ENCODE measurements around the gene TDP1. TPM values are rescaled to one million over a fixed set of nuclear protein-coding genes. Genes with fewer than 3 reads are reported as not detected.

The TDP1 gene
- total and polyA plus RNA-seq, 7 donors: 1.7 to 13.1 (median 4.4) TPM

- DNase-seq (no peak), ATAC-seq (peak; percentile 19 to 60 (median 36))
- 0 to 2% (median 1%) methylated on average over 20 of the region's 20 CpGs for WGBS, 3 donors
- H3K36me3 ChIP-seq (ENCODE audit: insufficient read depth in 1 of 2, low read depth in 1 of 2): peaks cover 0 to 13% of the 10 kb centered on the region in 2 donors
- H3K4me1 ChIP-seq: peaks cover 20% of the 10 kb centered on the region
- H3K4me3 ChIP-seq: peak overlapping the region; percentile 91
- H3K27ac ChIP-seq: peak overlapping the region; percentile 95
- intact Hi-C loops (cut with DNase I): loop anchor here in 1 of 2 donors (10.0 kb wide), 1 partner anchor 1400 kb away; the partner anchor contains the start of gene PTPN21
- H3K9me3 ChIP-seq: no peaks in the 10 kb centered on the region
- TF ChIP-seq CTCF (IDR thresholded peaks at IDR 0.05): no peak
- H3K27me3 ChIP-seq (ENCODE audit: insufficient read depth in 3 of 3, low read length in 2 of 3): no peaks in the 10 kb centered on the region
Observed at GRCh38 chr14:89955022-89955744, 544 bp upstream of the TDP1 start.

- no peaks in the 10 kb centered on the region for H3K9me3 ChIP-seq
- peaks cover 0 to 12% of the 10 kb centered on the region in 2 donors for H3K36me3 ChIP-seq (ENCODE audit: insufficient read depth in 1 of 2, low read depth in 1 of 2)
- H3K4me1 ChIP-seq: peaks cover 20% of the 10 kb centered on the region
- WGBS, 3 donors: 27 to 31% (median 28%) methylated on average over 15 of the region's 15 CpGs
- H3K27ac ChIP-seq: peak overlapping the region; percentile 95
- no peak for TF ChIP-seq CTCF (IDR thresholded peaks at IDR 0.05)
- intact Hi-C loops (cut with DNase I): loop anchor here in 1 of 2 donors (10.0 kb wide), 1 partner anchor 1402 kb away; the partner anchor contains the start of gene PTPN21
- ATAC-seq (no peak), DNase-seq (no peak)
- no peaks in the 10 kb centered on the region for H3K27me3 ChIP-seq (ENCODE audit: insufficient read depth in 3 of 3, low read length in 2 of 3)
- peak overlapping the region; percentile 91 for H3K4me3 ChIP-seq
Observed at GRCh38 chr14:89956661-89957009, 908 bp downstream of the TDP1 start.

- intact Hi-C loops (cut with DNase I): loop anchor here in 1 of 2 donors (10.0 kb wide), 1 partner anchor 1403 kb away; the partner anchor contains the start of gene PTPN21
- no peak for DNase-seq
- peak overlapping the region; percentile 91 for H3K4me3 ChIP-seq
- ATAC-seq: no peak
- WGBS, 3 donors: 55 to 66% (median 60%) methylated on average over 1 of the region's 1 CpG
- H3K36me3 ChIP-seq (ENCODE audit: insufficient read depth in 1 of 2, low read depth in 1 of 2): peaks cover 0 to 12% of the 10 kb centered on the region in 2 donors
- H3K27ac ChIP-seq: no peak overlapping the region
- TF ChIP-seq CTCF (IDR thresholded peaks at IDR 0.05): no peak
- H3K27me3 ChIP-seq (ENCODE audit: insufficient read depth in 3 of 3, low read length in 2 of 3): no peaks in the 10 kb centered on the region
- peaks cover 20% of the 10 kb centered on the region for H3K4me1 ChIP-seq
- H3K9me3 ChIP-seq: no peaks in the 10 kb centered on the region
Observed at GRCh38 chr14:89957376-89957775, 1.6 kb downstream of the TDP1 start.

GRCh38 chr14:89957791-89958190, 2.1 kb downstream of the TDP1 start:
- no peak for DNase-seq
- Histone ChIP-seq H3K9me3 (no peaks in the 10 kb centered on the region), H3K27me3 (ENCODE audit: insufficient read depth in 3 of 3, low read length in 2 of 3) (no peaks in the 10 kb centered on the region), H3K27ac (no peak overlapping the region), H3K4me1 (peaks cover 20% of the 10 kb centered on the region), H3K4me3 (no peak overlapping the region), H3K36me3 (ENCODE audit: insufficient read depth in 1 of 2, low read depth in 1 of 2) (peaks cover 0 to 14% of the 10 kb centered on the region in 2 donors)
- intact Hi-C loops (cut with DNase I): loop anchor here in 1 of 2 donors (10.0 kb wide), 1 partner anchor 1403 kb away; the partner anchor contains the start of gene PTPN21
- 71 to 81% (median 79%) methylated on average over 8 of the region's 8 CpGs for WGBS, 3 donors
- no peak for TF ChIP-seq CTCF (IDR thresholded peaks at IDR 0.05)
- ATAC-seq: no peak
